GM12878 (cell line): ENCODE measurements around the gene CUL4A. TPM values are rescaled to one million over a fixed set of nuclear protein-coding genes. Genes with fewer than 3 reads are reported as not detected.
"Not testable (repeated sequence)": the region's sequence is repeated elsewhere in the genome, so short reads cannot be mapped to it uniquely, and the experiment has no call there.

Experiments
- ATAC-seq: fragments of 200-7000 bp; cut with Tn5 transposase; 3 replicates; pipeline ENCODE4 v1.9.1; 2020; ENCODE audit warnings: mild to moderate bottlenecking, moderate library complexity
- BruUV-seq: library from RNA; stranded (reverse); fragments of 400-500 nt; replicated peaks from 2 replicates; lab custom pipeline; 2021; lab: Mats Ljungman, UMichigan
- CTCF ChIA-PET: fragments of 300-600 bp; sonication (Branson Sonifier 250); formaldehyde crosslinking; extraction: SDS; loops from one replicate; lab custom pipeline; 2021; ENCODE audit warnings: inconsistent platforms; lab: Yijun Ruan, JAX
- POLR2A ChIA-PET: fragments of 350-600 bp; formaldehyde crosslinking; extraction: SDS; loops from one replicate; lab custom pipeline; 2021; ENCODE audit warnings: inconsistent platforms; lab: Charles Lee
- RAD21 ChIA-PET: fragments of 300-600 bp; sonication (Branson Sonifier 250); formaldehyde crosslinking; loops from one replicate; lab custom pipeline; 2023; ENCODE audit warnings: antibody characterized with exemption; ENCODE audit not compliant: unreplicated experiment; lab: Charles Lee
- SMC1A ChIA-PET: fragments of 300-600 bp; sonication (Branson Sonifier 250); formaldehyde crosslinking; loops from one replicate; lab custom pipeline; 2023; ENCODE audit not compliant: unreplicated experiment, uncharacterized antibody; lab: Charles Lee
- DNase-seq: peaks from one replicate; pipeline ENCODE4 v3.0.0-alpha.2; 2011; ENCODE audit warnings: low read depth, low spot score
- FAIRE-seq: peaks from 3 replicates; lab custom pipeline; 2011; peaks lifted over from hg19 to GRCh38; lab: Jason Lieb, UNC
- H2AFZ ChIP-seq: 2 replicates; pipeline ENCODE4 v1.6.0; 2011; ENCODE audit warnings: low read depth, low read length, control low read depth; ENCODE audit not compliant: control insufficient read depth
- H3K27ac ChIP-seq: 2 replicates; pipeline ENCODE4 v1.5.1; 2011; ENCODE audit warnings: control low read depth; ENCODE audit not compliant: control insufficient read depth, insufficient read depth
- H3K27me3 ChIP-seq, 2 experiments: replicated peaks in 1 of 2; 2 replicates each; pipeline versions ENCODE4 v1.6.0 to v1.6.1; 2011; ENCODE audit warnings: low read length in 1 of 2; ENCODE audit not compliant: control insufficient read depth in 2 of 2, insufficient read depth in 2 of 2
- H3K36me3 ChIP-seq, 2 experiments: 2 replicates each; pipeline ENCODE4 v1.5.1; 2011; ENCODE audit warnings: low read length in 1 of 2; ENCODE audit not compliant: control insufficient read depth in 2 of 2, insufficient read depth in 2 of 2
- H3K4me1 ChIP-seq: 2 replicates; pipeline ENCODE4 v1.6.1; 2011; ENCODE audit warnings: mild to moderate bottlenecking, low read length, moderate library complexity, mixed read lengths; ENCODE audit not compliant: control insufficient read depth, insufficient read depth
- H3K4me2 ChIP-seq: 2 replicates; pipeline ENCODE4 v1.6.0; 2011; ENCODE audit warnings: control low read depth; ENCODE audit not compliant: control insufficient read depth, insufficient read depth
- H3K4me3 ChIP-seq: fragments of 200-600 bp; sonication (generic); 2 replicates; pipeline ENCODE4 v1.5.1; 2016
- H3K79me2 ChIP-seq: 2 replicates; pipeline ENCODE4 v1.6.0; 2011; ENCODE audit warnings: low read length; ENCODE audit not compliant: control insufficient read depth, insufficient read depth
- H3K9ac ChIP-seq: 2 replicates; pipeline ENCODE4 v1.8.0; 2011; ENCODE audit warnings: low read length, control low read depth, mixed read lengths; ENCODE audit not compliant: control insufficient read depth, insufficient read depth
- H3K9me3 ChIP-seq: replicated peaks from 3 replicates; pipeline ENCODE4 v1.5.1; 2011; ENCODE audit warnings: mild to moderate bottlenecking, low read length; ENCODE audit not compliant: control insufficient read depth, insufficient read depth
- H4K20me1 ChIP-seq: 2 replicates; pipeline ENCODE4 v1.6.0; 2011; ENCODE audit not compliant: control insufficient read depth, insufficient read depth
- DPF2 ChIP-seq: fragments of 450-650 bp; IDR thresholded peaks from 2 replicates; pipeline ENCODE4 v1.6.1; 2017; ENCODE audit warnings: mild to moderate bottlenecking
- FOXK2 ChIP-seq: fragments of 450-650 bp; IDR thresholded peaks from 2 replicates; pipeline ENCODE4 v1.6.1; 2017; ENCODE audit warnings: mild to moderate bottlenecking, moderate library complexity
- FOXM1 ChIP-seq: IDR thresholded peaks from 2 replicates; pipeline ENCODE4 v1.6.1; 2012; ENCODE audit warnings: low read depth, mild to moderate bottlenecking, inconsistent platforms, low read length, moderate library complexity
- HCFC1 ChIP-seq: fragments of 150-350 bp; IDR thresholded peaks from 2 replicates; pipeline ENCODE4 v1.6.1; 2014; ENCODE audit warnings: low read length
- KDM1A ChIP-seq: fragments of 200-600 bp; sonication (generic); IDR thresholded peaks from 2 replicates; pipeline ENCODE4 v1.6.1; 2016; ENCODE audit warnings: borderline replicate concordance
- SPI1 ChIP-seq: IDR thresholded peaks from 2 replicates; pipeline ENCODE4 v1.6.1; 2011; ENCODE audit warnings: low read depth, mild to moderate bottlenecking, low read length, moderate library complexity, borderline replicate concordance; ENCODE audit not compliant: insufficient read depth
- YBX1 ChIP-seq: fragments of 450-650 bp; IDR thresholded peaks from 2 replicates; pipeline ENCODE4 v1.6.1; 2016; ENCODE audit warnings: antibody characterized with exemption
- YY1 ChIP-seq: IDR thresholded peaks from 2 replicates; pipeline ENCODE4 v1.6.1; 2011; ENCODE audit warnings: low read depth, mild to moderate bottlenecking, low read length
- ZBTB4 ChIP-seq: fragments of 450-650 bp; formaldehyde crosslinking; IDR thresholded peaks from 2 replicates; pipeline ENCODE4 v1.4.0; 2022; ENCODE audit warnings: mild to moderate bottlenecking, moderate library complexity
- WGBS: methylation state at CpG from one replicate; pipeline ENCODE4 v1.1.6; 2016; ENCODE audit warnings: low lambda C conversion rate; ENCODE audit not compliant: insufficient replicate concordance, insufficient coverage; ENCODE audit errors: missing lambda C conversion rate; 5-methylcytosine and 5-hydroxymethylcytosine counted together
- in situ Hi-C: fragments of 300-500 bp; cut with MboI; formaldehyde crosslinking; loops from 9 replicates; pipeline ENCODE4 v1.14.3; 2018; ENCODE audit warnings: mixed read lengths
- intact Hi-C: fragments of 100-400 bp; cut with micrococcal nuclease; formaldehyde crosslinking; loops from one replicate; pipeline ENCODE4 v1.14.2; 2022; ENCODE audit not compliant: unreplicated experiment
- polyA plus RNA-seq, 11 experiments: library from polyadenylated mRNA; depleted of rRNA in 4 of 11; unstranded in 6 of 11; stranded (reverse) in 5 of 11; fragments of >200 nt; fragmentation: Nextera tagmentation in 4 of 11; fragmentation: Illumina TruSeq in 1 of 11; extraction: Ambion mirVana in 4 of 11; extraction: Trizol in 1 of 11; gene quantifications; 1 replicate in 1 of 11; 2 replicates in 10 of 11; pipeline versions ENCODE4 v1.2.1 to v1.2.3, GENCODE V29; 2011 to 2016; ENCODE audit warnings: inconsistent platforms in 2 of 11, missing spikeins in 2 of 11, low read depth in 1 of 11
- total RNA-seq, 4 experiments: library from RNA; depleted of rRNA in 3 of 4; stranded (reverse); fragments of >200 nt in 3 of 4; fragmentation: Illumina TruSeq in 1 of 4; extraction: Trizol in 1 of 4; gene quantifications; 2 replicates each; pipeline versions ENCODE4 v1.2.1 to v1.2.3, GENCODE V29; 2013 to 2021

The CUL4A gene
- total and polyA plus RNA-seq, 10 of the 15 experiments (the other 5 are each of a cell fraction or from before 2014, with no cell fraction given) = 19.7 to 74.3 (median 55.6) TPM

GRCh38 chr13:113309473-113309872, 100.1 kb downstream of the CUL4A start:
- H3K4me3 ChIP-seq = no peak overlapping the region
- peaks cover 8 to 17% of the 10 kb centered on the region in 2 experiments for H3K36me3 ChIP-seq
- ChIA-PET RAD21 (no interaction called here), CTCF (no interaction called here), SMC1A (interaction anchor here (1.9 kb wide), 1 partner anchor 10 kb away, joined by 6 read pairs; no protein-coding TSS in a partner anchor), POLR2A (no interaction called here)
- H3K79me2 ChIP-seq = peaks cover 12% of the 10 kb centered on the region
- TF ChIP-seq HCFC1 (no peak), YY1 (no peak), ZBTB4 (CRISPR knock-in tag) (no peak), FOXM1 (no peak), SPI1 (no peak), KDM1A (no peak), DPF2 (no peak), YBX1 (no peak), FOXK2 (no peak)
- intact Hi-C loops = no loop called here
- H3K4me2 ChIP-seq = no peak overlapping the region
- H3K9me3 ChIP-seq = no peaks in the 10 kb centered on the region
- H4K20me1 ChIP-seq = no peaks in the 10 kb centered on the region
- FAIRE-seq (no peak), DNase-seq (no peak), ATAC-seq (no peak)
- BruUV-seq = no TSS peak
- no peak overlapping the region for H2AFZ ChIP-seq
- 98% methylated on average over 6 of the region's 6 CpGs for WGBS
- H3K27ac ChIP-seq = no peak overlapping the region
- in situ Hi-C loops = no loop called here
- H3K4me1 ChIP-seq = no peaks in the 10 kb centered on the region
- no peaks in the 10 kb centered on the region for H3K27me3 ChIP-seq
- H3K9ac ChIP-seq = no peak overlapping the region

- DNase-seq, BruUV-seq: not testable (repeated sequence)
Measured at GRCh38 chr13:113314112-113314511, 104.7 kb downstream of the CUL4A start.

More at GRCh38 chr13:113314112-113314511, 104.7 kb downstream of the CUL4A start:
- H3K36me3 ChIP-seq = peaks cover 11 to 26% of the 10 kb centered on the region in 2 experiments
- H3K4me1 ChIP-seq, H4K20me1 ChIP-seq, intact Hi-C loops, H3K9me3 ChIP-seq, H3K4me3 ChIP-seq, H3K9ac ChIP-seq, H3K27ac ChIP-seq, SMC1A ChIA-PET, CTCF ChIA-PET, H3K4me2 ChIP-seq, H2AFZ ChIP-seq, H3K27me3 ChIP-seq, POLR2A ChIA-PET, RAD21 ChIA-PET, FAIRE-seq, in situ Hi-C loops, H3K79me2 ChIP-seq, ATAC-seq: not testable (repeated sequence)
- 96% methylated on average over 20 of the region's 20 CpGs for WGBS
